IPS DF 6.9 (cell line): ENCODE measurements around the gene TLCD3B.

Source experiments
- DNase-seq: peaks from one replicate; pipeline ENCODE4 v3.0.0-alpha.2; 2013; ENCODE audit warnings: low read depth, low spot score
- H3K27ac ChIP-seq: one replicate; pipeline ENCODE4 v1.5.1; 2013; ENCODE audit warnings: low read length, control low read depth
- H3K27me3 ChIP-seq: 2 replicates; pipeline ENCODE4 v1.6.1; 2013; ENCODE audit warnings: mild to moderate bottlenecking, low read length; ENCODE audit not compliant: control insufficient read depth, insufficient read depth
- H3K36me3 ChIP-seq: 2 replicates; pipeline ENCODE4 v1.6.1; 2013; ENCODE audit warnings: low read length; ENCODE audit not compliant: control insufficient read depth, insufficient read depth
- H3K4me1 ChIP-seq: 2 replicates; pipeline ENCODE4 v1.6.1; 2013; ENCODE audit warnings: low read length; ENCODE audit not compliant: control insufficient read depth, insufficient read depth
- H3K4me3 ChIP-seq: 2 replicates; pipeline ENCODE4 v1.5.1; 2013; ENCODE audit warnings: mild to moderate bottlenecking, low read length
- H3K9me3 ChIP-seq: 2 replicates; pipeline ENCODE4 v1.6.1; 2013; ENCODE audit warnings: low read length, inconsistent platforms; ENCODE audit not compliant: control insufficient read depth, insufficient read depth
- WGBS: extraction: QIAGEN DNeasy Blood & Tissue Kit; methylation state at CpG from one replicate; pipeline ENCODE4 v1.1.7; 2013; ENCODE audit warnings: mixed read lengths, missing lambda C conversion rate; ENCODE audit not compliant: insufficient read length, insufficient coverage; 5-methylcytosine and 5-hydroxymethylcytosine counted together

The TLCD3B gene

GRCh38 chr16:30068333-30068732, 37.3 kb upstream of the TLCD3B start:
- no CpG with 5 or more reads among the region's 9 CpGs for WGBS
- Histone ChIP-seq H3K27ac (no peak overlapping the region), H3K4me3 (no peak overlapping the region)

GRCh38 chr16:30067584-30067916, 36.5 kb upstream of the TLCD3B start:
- Histone ChIP-seq H3K9me3 (no peaks in the 10 kb centered on the region), H3K36me3 (peaks cover 39% of the 10 kb centered on the region), H3K27me3 (no peaks in the 10 kb centered on the region), H3K4me3 (no peak overlapping the region), H3K4me1 (peaks cover 2% of the 10 kb centered on the region; the same call in 1 of the 2 replicates), H3K27ac (no peak overlapping the region)
- no peak for DNase-seq
- WGBS: no CpG with 5 or more reads among the region's 6 CpGs

More at GRCh38 chr16:30068333-30068732, 37.3 kb upstream of the TLCD3B start:
- Histone ChIP-seq H3K36me3 (peaks cover 39% of the 10 kb centered on the region), H3K4me1 (peaks cover 2% of the 10 kb centered on the region; the same call in 1 of the 2 replicates), H3K27me3 (no peaks in the 10 kb centered on the region), H3K9me3 (no peaks in the 10 kb centered on the region)
- no peak for DNase-seq

GRCh38 chr16:30066761-30067583, 35.9 kb upstream of the TLCD3B start:
- WGBS: no CpG with 5 or more reads among the region's 21 CpGs
- Histone ChIP-seq H3K4me1 (peaks cover 2% of the 10 kb centered on the region; the same call in 1 of the 2 replicates), H3K9me3 (no peaks in the 10 kb centered on the region), H3K4me3 (peak overlapping the region; percentile 92; the same call in 1 of the 2 replicates), H3K27me3 (no peaks in the 10 kb centered on the region), H3K27ac (no peak overlapping the region), H3K36me3 (peaks cover 39% of the 10 kb centered on the region)
- DNase-seq: no peak

GRCh38 chr16:30065943-30066760, 35.1 kb upstream of the TLCD3B start:
- no peaks in the 10 kb centered on the region for H3K9me3 ChIP-seq
- H3K27me3 ChIP-seq: no peaks in the 10 kb centered on the region
- peaks cover 2% of the 10 kb centered on the region; the same call in 1 of the 2 replicates for H3K4me1 ChIP-seq
- no CpG with 5 or more reads among the region's 44 CpGs for WGBS
- H3K4me3 ChIP-seq: peak overlapping the region; percentile 92
- DNase-seq: no peak
- H3K36me3 ChIP-seq: peaks cover 34% of the 10 kb centered on the region
- no peak overlapping the region for H3K27ac ChIP-seq

GRCh38 chr16:30065102-30065942, 34.3 kb upstream of the TLCD3B start, which contains the start of gene ALDOA:
TSS of gene ALDOA (plus strand) at chr16:30065760. CDS start at chr16:30066898, 1,138 bp downstream.
- H3K9me3 ChIP-seq: no peaks in the 10 kb centered on the region
- peak; percentile 73 for DNase-seq
- H3K4me1 ChIP-seq: peaks cover 6% of the 10 kb centered on the region
- no peak within 1 kb of the TSS for H3K27ac ChIP-seq
- no peaks in the 10 kb centered on the region for H3K27me3 ChIP-seq
- peak within 1 kb of the TSS; percentile 92 for H3K4me3 ChIP-seq
- peaks cover 30% of the 10 kb centered on the region for H3K36me3 ChIP-seq
- WGBS: no CpG with 5 or more reads among the region's 99 CpGs

GRCh38 chr16:30064729-30065101, 33.6 kb upstream of the TLCD3B start:
- DNase-seq: no peak
- Histone ChIP-seq H3K36me3 (peaks cover 24% of the 10 kb centered on the region), H3K27ac (no peak overlapping the region), H3K4me1 (peaks cover 6% of the 10 kb centered on the region), H3K4me3 (peak overlapping the region; percentile 92; the same call in 1 of the 2 replicates), H3K9me3 (no peaks in the 10 kb centered on the region), H3K27me3 (no peaks in the 10 kb centered on the region)
- no CpG with 5 or more reads among the region's 25 CpGs for WGBS

- Histone ChIP-seq H3K36me3 (peaks cover 18% of the 10 kb centered on the region), H3K4me1 (peaks cover 6% of the 10 kb centered on the region), H3K27ac (no peak overlapping the region), H3K9me3 (no peaks in the 10 kb centered on the region), H3K27me3 (no peaks in the 10 kb centered on the region), H3K4me3 (peak overlapping the region; percentile 92; the same call in 1 of the 2 replicates)
- WGBS: no CpG with 5 or more reads among the region's 27 CpGs
- DNase-seq: no peak
These were observed 33.0 kb upstream of the TLCD3B start for GRCh38 chr16:30063893-30064728.

- Histone ChIP-seq H3K4me1 (peaks cover 6% of the 10 kb centered on the region), H3K27ac (no peak overlapping the region), H3K36me3 (peaks cover 11% of the 10 kb centered on the region), H3K4me3 (peak overlapping the region; percentile 92; the same call in 1 of the 2 replicates), H3K27me3 (no peaks in the 10 kb centered on the region), H3K9me3 (no peaks in the 10 kb centered on the region)
- DNase-seq: no peak
- no CpG with 5 or more reads among the region's 12 CpGs for WGBS
These were observed 32.3 kb upstream of the TLCD3B start for GRCh38 chr16:30063278-30063892.

- Histone ChIP-seq H3K36me3 (no peaks in the 10 kb centered on the region), H3K9me3 (no peaks in the 10 kb centered on the region), H3K27me3 (no peaks in the 10 kb centered on the region), H3K4me1 (peaks cover 6% of the 10 kb centered on the region), H3K4me3 (no peak overlapping the region), H3K27ac (no peak overlapping the region)
- no CpG with 5 or more reads among the region's 2 CpGs for WGBS
- no peak for DNase-seq
These were observed 29.9 kb upstream of the TLCD3B start for GRCh38 chr16:30060836-30061554.
